Umbilical cord (tissue), 2 donors: ENCODE data around the gene MED27. TPM values are rescaled to one million over a fixed set of nuclear protein-coding genes. Genes with fewer than 3 reads are reported as not detected.

Source experiments
- DNase-seq: peaks from one replicate; pipeline ENCODE4 v3.0.0-alpha.2; 2015; ENCODE audit warnings: low spot score
- total RNA-seq: library from RNA; depleted of rRNA; stranded (reverse); fragments of >200 nt; gene quantifications from one replicate; pipeline ENCODE4 v1.2.3, GENCODE V29; 2014; ENCODE audit warnings: low replicate concordance; ENCODE audit not compliant: insufficient read depth

The MED27 gene
- total RNA-seq, 1 donor from 2014 or later = 6.5 TPM

DNA sequence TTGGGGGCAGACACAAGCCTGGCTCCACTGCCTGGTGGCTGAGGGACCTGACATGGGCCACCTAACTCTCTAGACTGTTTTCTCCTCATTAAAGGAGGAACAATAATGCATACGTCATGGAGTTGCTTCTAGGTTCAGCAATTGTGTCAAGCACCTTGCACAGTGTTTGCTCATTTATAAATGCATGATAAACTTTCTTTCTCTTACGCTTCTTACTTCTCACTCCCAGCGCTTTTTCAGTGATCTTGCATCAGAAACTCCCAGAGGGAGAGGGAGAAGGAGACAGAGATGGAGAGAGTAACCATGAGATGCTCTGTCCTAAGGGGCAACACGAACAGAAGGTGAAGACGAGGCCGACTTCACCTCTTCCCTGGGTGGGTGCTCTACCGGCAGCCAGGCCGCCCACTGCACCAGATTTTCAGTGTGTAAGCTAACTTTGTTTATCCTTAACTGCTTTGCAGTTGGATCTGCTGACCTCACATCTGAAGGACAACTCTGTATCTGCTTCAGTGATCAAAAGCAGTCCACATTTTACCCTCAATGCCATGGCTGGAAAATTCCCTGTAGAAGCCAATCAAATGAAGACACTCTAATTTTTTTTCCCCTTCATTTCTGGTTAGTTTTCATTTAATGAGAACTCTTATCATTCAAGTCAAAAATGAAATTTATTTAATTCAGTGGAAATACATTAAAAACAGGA is 35.3 kb downstream of the MED27 start:
- DNase-seq = no peak

DNA sequence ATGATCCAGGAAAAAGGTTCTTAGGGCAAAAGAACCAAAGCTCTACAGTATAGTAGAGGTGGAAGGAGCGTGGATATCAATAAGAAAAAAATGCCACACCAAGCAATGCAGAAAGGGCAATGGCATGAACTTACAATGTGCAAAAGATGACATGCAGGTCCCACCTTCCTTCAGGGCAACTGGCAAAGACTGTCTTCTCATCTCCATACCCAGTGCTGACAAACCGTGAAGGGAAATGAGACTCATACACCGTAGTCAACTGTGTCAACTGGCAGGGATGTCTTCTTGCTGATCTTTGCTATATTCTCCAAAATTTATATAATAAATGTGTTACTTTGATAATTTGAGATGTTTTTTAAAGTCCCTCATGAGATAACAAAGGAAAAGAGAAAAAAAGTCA is 36.0 kb downstream of the MED27 start:
- DNase-seq = no peak

DNA sequence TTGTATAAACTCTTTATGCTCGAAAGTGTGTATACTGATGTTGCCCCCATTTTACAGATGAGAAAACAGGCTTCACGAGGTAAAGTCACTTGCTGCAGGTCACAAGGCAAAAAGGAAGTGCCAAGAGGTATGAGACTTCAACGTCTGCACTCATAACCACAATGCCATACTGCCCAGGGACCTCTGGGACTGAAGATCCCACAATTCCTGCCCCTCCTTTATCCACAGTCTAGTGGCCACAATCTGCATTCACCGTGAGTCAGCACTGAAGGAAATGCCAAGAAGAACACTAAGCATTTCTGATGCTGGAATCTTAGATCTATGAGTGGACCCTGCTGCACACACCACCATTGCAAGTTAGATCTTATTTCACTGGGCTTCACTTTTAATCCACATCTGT is 37.3 kb downstream of the MED27 start:
- DNase-seq = no peak

DNA sequence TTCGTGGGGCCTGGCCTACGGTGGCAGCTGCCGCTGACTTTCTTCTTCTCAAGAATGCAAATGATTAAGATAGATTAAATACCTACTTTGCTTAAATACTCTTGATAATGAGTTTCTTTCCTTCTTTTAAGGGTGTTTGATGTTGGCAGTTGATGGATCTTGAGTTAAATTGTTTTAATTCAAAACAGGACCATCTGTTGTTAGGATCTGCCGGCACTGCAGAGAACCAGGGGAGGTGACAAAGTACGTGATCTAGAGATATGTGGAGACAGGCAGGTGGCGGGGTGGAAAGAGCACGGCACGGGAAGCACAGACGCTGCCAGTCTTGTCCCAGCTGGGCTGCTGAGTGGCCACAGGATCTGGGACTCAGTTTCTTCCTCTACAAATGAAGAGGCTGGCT is 37.9 kb downstream of the MED27 start:
- no peak for DNase-seq

DNA sequence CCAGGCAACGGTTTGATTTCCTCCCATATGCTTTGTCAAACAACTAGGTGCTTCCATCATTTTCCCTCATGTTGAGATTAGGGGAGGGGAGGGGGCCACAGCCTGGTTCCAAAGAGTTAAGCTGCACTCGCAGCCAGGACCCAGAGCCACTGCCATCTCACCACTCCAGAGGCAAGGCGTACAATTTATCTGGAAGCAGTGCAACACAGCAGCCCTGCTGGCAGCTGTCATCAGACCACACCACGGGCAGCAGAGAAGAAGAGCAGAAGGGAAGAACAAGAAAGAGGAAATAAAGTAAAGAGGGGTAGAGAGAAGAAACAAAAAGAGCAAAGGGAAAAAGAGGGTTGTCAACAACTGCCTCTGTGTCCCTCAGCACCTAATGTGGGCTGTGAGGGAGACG is 38.9 kb downstream of the MED27 start:
- no peak for DNase-seq

- DNase-seq = no peak
Observed at GRCh38 chr9:132040246-132040645, 39.4 kb downstream of the MED27 start.

DNA sequence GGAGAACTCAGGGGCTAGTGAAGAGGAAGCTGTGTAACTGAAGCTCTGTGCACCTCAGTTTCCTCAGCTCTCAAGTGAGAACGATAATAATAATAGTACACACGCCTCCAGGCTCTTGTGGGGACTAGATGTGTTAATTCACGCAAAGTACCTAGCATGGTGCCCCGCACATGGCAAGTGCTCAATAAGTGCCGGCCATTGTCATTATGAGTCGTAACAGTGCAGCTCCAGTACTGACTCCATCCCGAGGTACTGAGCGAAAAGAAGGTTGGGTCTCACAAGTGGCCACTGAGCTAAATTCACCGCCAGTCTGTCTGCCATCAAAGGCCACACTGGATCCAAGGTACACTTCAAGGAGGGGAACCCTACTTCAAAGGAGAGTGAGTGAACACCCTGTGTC is 40.4 kb downstream of the MED27 start:
- DNase-seq = no peak

- DNase-seq = no peak
Observed at GRCh38 chr9:132037458-132037857, 42.2 kb downstream of the MED27 start.

DNA sequence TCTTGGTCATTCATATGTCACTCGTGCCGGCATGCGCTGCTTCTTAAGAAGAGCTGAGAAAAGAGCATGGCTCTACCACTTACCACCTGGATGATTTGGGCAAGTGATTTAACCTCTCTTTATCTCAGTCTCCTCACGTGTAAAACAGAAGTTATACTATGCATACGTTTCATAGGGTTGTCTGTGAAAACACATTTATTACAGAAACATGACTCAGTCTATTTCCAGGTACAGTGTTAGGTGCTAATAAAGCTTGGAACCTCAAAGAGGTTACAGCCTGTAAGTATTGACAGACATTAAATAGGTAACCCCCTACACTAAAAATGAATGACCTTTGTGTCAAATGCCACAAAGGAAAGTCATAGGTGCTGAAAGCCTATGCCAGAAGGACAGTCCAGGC is 43.1 kb downstream of the MED27 start:
- DNase-seq = no peak

- no peak for DNase-seq
Observed at GRCh38 chr9:132035679-132036078, 44.0 kb downstream of the MED27 start.

DNA sequence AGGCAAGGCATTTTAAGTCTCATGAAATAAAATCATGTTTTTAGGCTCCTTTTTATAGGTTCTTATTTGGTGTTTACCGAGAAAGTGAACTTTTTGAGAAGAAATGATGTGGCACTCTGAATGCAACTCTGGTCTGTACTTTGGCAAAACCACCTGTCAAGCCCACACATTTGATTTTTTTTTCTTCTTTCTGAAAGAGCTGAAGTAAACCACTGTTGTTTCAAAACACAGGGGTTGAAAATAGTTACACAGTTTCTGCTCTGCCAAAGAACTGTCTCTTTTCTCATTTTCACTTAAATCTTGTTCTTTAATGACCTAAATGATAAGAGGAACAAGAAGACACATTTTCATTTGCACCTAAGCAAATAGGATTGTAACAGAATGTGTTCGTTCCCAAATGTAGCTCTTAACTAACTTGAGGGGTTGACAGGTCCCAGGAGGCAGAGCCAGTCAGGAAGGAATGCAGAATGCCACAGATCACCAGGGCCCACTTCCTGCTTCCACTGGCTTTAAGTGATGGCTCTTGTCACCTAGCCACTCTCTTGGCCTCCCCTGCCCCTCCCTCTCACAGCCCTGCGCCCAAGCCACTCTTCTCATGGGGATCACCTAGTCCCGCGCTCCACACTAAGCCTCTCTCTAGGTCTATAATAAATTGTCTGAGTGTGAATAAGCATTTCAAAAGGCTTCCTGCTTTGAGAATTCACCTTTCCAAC is 47.3 kb downstream of the MED27 start:
- DNase-seq = no peak

DNA sequence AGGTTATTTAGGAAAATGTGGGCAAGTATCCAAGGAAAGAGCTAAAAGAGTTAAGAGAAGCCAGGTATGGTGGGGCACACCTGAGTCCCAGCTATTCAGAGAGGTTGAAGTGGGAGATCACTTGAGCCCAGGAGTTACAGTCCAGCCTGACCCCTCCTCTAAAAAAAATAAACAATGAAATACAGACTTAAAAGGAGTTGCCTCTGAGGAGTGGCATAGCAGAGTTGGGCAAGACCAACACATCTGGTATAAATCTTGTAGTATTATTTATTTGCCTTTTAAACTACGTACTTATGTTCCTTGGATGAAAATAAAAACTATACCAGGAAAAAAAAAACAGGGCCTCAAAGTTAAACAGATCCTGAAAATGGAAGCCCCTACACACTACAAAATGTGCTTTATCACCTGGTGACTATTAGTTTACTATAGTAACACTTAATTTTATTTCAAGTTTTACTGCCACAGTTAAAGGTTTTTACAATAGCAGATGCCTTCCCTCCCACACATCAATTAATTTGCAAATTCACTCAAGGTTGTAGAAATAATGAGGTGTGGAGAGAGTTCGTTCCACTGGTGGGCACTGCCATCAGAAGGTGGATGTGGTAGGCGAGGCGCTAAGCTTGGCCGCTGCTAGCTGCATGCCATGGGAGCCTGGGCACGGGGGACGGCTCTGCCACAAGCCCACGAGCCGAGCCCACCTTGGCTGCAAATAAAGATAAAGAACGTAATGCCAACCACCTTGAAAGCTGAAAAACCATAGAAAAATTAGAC is 48.0 kb downstream of the MED27 start:
- no peak for DNase-seq

- no peak for DNase-seq
Observed at GRCh38 chr9:132030626-132031325, 48.9 kb downstream of the MED27 start.

- DNase-seq = peak; percentile 60
Observed at GRCh38 chr9:132027752-132028663, 51.7 kb downstream of the MED27 start.

- DNase-seq = peak; percentile 57
Observed at GRCh38 chr9:132026932-132027585, 52.6 kb downstream of the MED27 start.

- DNase-seq = no peak
Observed at GRCh38 chr9:132025766-132026165, 53.9 kb downstream of the MED27 start.

- no peak for DNase-seq
Observed at GRCh38 chr9:132024589-132024988, 55.1 kb downstream of the MED27 start.

DNA sequence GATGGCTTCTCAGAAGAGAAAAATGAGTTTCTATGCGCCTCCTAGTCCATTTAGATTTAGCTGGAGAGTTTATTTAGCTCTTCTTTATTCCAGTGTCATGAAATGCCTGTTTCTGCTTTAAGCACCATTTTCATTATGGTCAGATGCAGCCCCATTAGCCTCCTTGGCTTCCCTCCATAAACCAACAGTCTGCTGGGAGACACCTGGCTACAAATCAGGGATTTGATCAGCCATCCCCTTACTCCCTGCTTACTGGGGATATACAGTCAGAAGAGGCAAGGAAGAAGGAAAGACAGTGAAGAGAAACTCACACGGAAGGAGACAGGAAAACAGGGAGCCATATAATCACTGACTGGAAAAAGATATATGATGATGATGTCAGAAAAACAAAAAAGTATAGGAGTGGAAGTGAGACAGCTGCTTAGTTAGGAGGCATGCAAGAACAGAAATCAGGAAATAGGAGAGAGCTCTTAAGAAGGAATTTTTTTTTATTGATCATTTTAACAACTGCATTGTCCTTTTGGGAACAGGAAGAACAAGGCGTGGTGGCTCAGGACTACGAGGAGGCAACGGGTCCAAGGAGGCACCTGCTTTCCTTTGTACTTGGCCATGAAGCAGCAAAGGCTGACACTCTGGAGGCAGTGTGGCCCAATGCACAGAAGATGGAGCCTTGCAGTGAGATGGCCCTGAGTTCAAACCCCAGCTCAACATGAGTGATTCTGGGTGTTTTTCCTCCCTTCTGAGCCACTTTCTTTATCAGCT is 56.1 kb downstream of the MED27 start:
- no peak for DNase-seq

GRCh38 chr9:132020820-132021510 is 58.7 kb downstream of the MED27 start:
- DNase-seq = no peak
